GM18951 (cell line): ENCODE results near the gene HOXA13.

Experiments used
- POLR2A ChIP-seq: IDR thresholded peaks from 4 replicates; pipeline ENCODE4 v1.6.1; 2011; ENCODE audit warnings: mild to moderate bottlenecking; ENCODE audit not compliant: insufficient read length, insufficient read depth; ENCODE audit errors: extremely low read depth
- in situ Hi-C: fragments of 300-500 bp; cut with MboI; formaldehyde crosslinking; loops from one replicate; pipeline ENCODE4 v1.12.0; 2022; ENCODE audit warnings: low sequenced_read_pairs, mixed read lengths, inconsistent platforms; ENCODE audit not compliant: unreplicated experiment

Gene HOXA13

DNA sequence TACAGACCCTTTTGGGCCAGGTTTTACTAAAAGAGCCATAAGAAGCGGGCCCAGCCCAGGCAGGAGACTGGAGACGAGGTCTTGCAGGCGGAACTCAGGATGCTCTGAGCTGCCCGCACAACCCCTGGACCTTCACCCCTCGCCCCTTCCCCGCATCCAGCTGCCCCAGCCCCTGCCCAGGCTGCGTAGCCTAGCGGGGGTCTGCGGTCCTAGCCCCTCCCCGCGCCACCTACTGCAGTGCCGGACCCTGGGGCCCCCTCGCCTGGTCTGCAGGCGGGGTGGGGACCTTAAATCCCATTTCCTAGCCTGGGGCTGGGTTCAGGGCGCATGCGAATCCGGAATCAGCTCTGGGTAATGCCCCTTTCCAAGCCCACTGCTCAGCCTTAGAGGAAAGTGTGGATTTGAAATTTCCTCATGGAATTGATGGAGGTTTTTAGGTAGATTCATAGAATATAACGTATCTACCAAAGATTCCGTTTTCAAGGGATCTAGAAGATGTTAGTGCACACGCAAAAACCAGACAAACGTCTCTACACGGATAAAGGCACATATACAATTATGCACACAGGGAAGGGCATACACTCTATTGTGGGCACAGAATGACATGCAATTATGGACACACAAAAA is 47.0 kb downstream of the HOXA13 start:
- in situ Hi-C loops, result loop anchor here (10.0 kb wide), 1 partner anchor 778 kb away; no protein-coding TSS in a partner anchor
- TF ChIP-seq POLR2A, result no peak

DNA sequence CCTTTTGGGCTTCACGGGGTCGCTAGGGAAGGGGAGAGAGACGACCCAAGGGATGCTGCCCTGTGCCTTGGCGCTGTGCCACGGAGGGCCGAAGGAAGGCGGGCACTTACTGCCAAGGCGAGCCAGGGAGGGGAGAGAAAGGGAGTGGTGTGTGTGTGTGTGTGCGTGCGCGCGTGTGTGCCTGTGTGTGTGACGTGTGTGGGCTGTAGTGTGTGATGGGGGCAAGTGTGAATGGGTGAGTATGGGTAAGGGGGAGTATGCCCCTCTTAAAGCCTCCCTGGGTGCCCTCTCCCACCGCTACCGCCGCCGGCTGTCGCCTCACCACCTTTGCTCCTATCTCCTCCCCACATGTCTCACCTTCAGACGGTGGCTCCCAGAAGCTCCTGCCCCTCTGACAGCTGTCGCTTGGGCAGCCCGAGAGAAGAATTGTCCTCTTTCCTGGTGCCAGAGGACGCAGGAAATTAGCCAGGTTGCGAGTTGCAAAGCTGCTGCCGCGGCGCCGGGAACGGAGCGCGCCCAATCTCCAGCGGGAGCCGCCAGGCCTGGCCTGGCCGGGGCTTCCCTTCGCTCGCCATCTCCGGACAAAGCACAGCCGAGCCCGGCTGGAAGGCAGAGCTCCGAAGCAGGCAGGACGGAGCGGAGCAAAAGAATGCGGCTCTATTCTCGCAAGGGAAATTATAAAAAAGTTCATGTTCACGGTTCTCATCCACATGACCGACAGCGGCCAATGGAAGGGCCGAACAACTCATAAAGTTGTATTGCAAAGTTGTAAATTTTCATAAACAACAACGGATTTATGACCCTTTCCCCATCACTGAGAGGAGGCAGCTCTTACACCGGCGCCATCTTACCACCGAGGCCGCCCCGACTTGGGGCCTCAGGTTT is 47.7 kb downstream of the HOXA13 start, which contains the start of gene HOXA3:
HOXA3 (minus strand) TSS at position 653 of the 885 bp plus-strand sequence. CDS start 41,943 bp downstream, outside the sequence.
- no peak for TF ChIP-seq POLR2A
- in situ Hi-C loops, result loop anchor here (10.0 kb wide), 1 partner anchor 777 kb away; no protein-coding TSS in a partner anchor

- in situ Hi-C loops, result loop anchor here (10.0 kb wide), 1 partner anchor 777 kb away; no protein-coding TSS in a partner anchor
- no peak for TF ChIP-seq POLR2A
Observed at GRCh38 chr7:27151341-27151930, 48.5 kb downstream of the HOXA13 start.

DNA sequence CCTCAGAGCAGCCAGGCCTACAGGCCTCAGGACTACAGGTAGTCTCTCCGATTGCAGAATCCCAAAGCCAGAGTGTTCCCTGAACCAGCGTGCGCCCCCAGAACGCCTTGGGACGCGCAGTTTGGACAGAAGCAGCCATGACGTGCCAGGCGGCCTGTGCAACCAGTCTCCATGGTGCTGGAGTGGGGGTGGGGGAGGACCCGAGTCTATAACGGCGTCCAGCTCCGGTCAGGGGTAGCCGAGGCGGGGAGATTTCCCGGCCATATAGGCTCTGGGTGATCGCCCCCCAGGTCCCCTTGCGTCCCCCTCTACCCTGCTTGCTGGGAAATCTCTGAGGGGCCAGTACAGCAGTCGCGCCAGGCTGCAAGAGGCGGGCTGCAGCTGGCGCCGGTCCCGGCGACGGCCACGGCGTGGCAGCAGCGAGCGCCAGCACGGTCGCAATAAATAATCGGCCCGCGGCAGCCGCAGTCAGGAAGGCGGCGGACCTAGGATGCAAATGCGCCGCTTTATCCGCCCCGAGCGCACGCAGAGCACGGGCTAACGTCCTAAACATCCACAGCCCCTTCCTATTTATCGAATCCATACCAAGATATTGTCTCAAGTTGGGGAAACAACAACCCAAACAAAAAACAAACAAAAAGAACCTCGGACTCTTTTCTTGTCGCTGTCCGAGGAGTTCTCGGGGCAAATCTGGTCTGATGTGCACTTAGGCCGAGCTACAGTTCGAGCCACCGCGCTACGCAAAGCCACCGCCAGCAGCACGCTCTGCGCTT is 49.1 kb downstream of the HOXA13 start:
- TF ChIP-seq POLR2A, result no peak
- in situ Hi-C loops, result loop anchor here (10.0 kb wide), 1 partner anchor 776 kb away; no protein-coding TSS in a partner anchor

- in situ Hi-C loops, result loop anchor here (10.0 kb wide), 1 partner anchor 775 kb away; no protein-coding TSS in a partner anchor
- no peak for TF ChIP-seq POLR2A
Observed at GRCh38 chr7:27149842-27150567, 49.9 kb downstream of the HOXA13 start.

GRCh38 chr7:27148756-27149641 is 50.9 kb downstream of the HOXA13 start:
- no peak for TF ChIP-seq POLR2A
- in situ Hi-C loops, result no loop called here

- TF ChIP-seq POLR2A, result no peak
- in situ Hi-C loops, result no loop called here
Observed at GRCh38 chr7:27148031-27148755, 51.7 kb downstream of the HOXA13 start.

- in situ Hi-C loops, result no loop called here
Observed at GRCh38 chr7:27147199-27148030, 52.5 kb downstream of the HOXA13 start, which contains the start of gene HOXA6. TSS of gene HOXA6 (minus strand) at chr7:27147774. CDS start at chr7:27147749, 25 bp downstream.

GRCh38 chr7:27146491-27147198 is 53.2 kb downstream of the HOXA13 start:
- no peak for TF ChIP-seq POLR2A
- in situ Hi-C loops, result no loop called here

More at GRCh38 chr7:27147199-27148030, 52.5 kb downstream of the HOXA13 start, which contains the start of gene HOXA6:
- TF ChIP-seq POLR2A, result no peak
